Activated CD8-positive, alpha-beta memory T cell treated with anti-CD3 and anti-CD28 coated beads, Interleukin-2, amount 50 U/mL, for 24 hours (primary cell): ENCODE measurements around the gene ADGRG3.

Experiments
- DNase-seq: peaks from one replicate; pipeline ENCODE4 v3.0.0-alpha.2; 2020; ENCODE audit errors: extremely low read depth

Gene ADGRG3

GRCh38 chr16:57735755-57736418, 67.8 kb downstream of the ADGRG3 start, which contains the start of gene KATNB1:
Gene KATNB1, plus strand, starts transcription at chr16:57735770. Its CDS starts 1,474 bp downstream, at chr16:57737244.
- no peak for DNase-seq

- DNase-seq = no peak
Measured at GRCh38 chr16:57736419-57737351, 68.6 kb downstream of the ADGRG3 start.

GRCh38 chr16:57738844-57739243, 70.7 kb downstream of the ADGRG3 start:
- no peak for DNase-seq
